Measurements from ENCODE around the gene FAF1.
A peak's percentile ranks its signal among the peaks of the same experiment; 100 is the strongest.

FAF1 gene

DNA sequence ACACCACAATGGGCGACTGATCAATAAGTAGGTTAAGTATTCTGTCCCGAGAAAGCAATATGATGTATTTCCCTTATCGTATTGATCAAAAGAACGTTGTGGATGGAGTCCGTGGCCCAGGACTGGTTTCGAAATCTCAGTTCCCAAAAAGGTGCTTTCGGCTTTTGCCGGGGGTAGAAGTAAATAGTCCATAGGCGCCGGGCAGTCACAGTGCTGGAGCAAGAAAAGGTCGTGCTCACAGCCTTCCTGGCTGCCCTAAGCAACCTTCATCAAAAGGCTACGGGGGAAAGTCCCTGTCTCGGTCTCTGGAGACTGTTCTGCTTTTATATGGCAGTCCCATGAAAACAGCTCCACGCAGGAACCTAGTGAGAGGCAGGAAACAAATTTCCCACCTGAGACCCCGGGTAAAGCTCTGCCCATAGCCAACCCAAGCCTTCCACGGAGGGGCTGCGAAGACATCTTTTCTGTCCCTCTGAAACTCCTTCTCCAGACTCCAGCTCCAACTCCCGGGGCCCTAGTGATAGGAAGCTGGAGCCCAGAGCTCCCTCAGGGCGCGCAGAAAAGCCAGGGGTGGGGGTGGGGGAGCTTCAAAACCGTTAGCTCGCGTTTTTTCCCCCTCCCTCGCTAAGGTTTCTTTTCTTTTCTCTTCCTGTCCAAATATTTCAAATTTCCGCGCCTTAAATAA lies 17.0 kb upstream of the FAF1 start (continued):
- TF ChIP-seq, protein P1, sequence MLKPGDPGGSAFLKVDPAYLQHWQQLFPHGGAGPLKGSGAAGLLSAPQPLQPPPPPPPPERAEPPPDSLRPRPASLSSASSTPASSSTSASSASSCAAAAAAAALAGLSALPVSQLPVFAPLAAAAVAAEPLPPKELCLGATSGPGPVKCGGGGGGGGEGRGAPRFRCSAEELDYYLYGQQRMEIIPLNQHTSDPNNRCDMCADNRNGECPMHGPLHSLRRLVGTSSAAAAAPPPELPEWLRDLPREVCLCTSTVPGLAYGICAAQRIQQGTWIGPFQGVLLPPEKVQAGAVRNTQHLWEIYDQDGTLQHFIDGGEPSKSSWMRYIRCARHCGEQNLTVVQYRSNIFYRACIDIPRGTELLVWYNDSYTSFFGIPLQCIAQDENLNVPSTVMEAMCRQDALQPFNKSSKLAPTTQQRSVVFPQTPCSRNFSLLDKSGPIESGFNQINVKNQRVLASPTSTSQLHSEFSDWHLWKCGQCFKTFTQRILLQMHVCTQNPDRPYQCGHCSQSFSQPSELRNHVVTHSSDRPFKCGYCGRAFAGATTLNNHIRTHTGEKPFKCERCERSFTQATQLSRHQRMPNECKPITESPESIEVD (tag by site-specific recombination; IDR thresholded peaks at IDR 0.05), result peak; percentile 57; the same call in 1 of the 2 replicates
- TF ChIP-seq ZNF366 (tag by site-specific recombination; conservative IDR thresholded peaks at IDR 0.05), result peak; percentile 37; the same call in 1 of the 2 replicates
- TF ChIP-seq, protein P2, sequence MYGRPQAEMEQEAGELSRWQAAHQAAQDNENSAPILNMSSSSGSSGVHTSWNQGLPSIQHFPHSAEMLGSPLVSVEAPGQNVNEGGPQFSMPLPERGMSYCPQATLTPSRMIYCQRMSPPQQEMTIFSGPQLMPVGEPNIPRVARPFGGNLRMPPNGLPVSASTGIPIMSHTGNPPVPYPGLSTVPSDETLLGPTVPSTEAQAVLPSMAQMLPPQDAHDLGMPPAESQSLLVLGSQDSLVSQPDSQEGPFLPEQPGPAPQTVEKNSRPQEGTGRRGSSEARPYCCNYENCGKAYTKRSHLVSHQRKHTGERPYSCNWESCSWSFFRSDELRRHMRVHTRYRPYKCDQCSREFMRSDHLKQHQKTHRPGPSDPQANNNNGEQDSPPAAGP (tag by site-specific recombination; IDR thresholded peaks at IDR 0.05), result no peak
- peak; percentile 32; the same call in 1 of the 2 replicates for TF ChIP-seq KLF8 (tag by site-specific recombination; IDR thresholded peaks at IDR 0.05)
- TF ChIP-seq, protein P3, sequence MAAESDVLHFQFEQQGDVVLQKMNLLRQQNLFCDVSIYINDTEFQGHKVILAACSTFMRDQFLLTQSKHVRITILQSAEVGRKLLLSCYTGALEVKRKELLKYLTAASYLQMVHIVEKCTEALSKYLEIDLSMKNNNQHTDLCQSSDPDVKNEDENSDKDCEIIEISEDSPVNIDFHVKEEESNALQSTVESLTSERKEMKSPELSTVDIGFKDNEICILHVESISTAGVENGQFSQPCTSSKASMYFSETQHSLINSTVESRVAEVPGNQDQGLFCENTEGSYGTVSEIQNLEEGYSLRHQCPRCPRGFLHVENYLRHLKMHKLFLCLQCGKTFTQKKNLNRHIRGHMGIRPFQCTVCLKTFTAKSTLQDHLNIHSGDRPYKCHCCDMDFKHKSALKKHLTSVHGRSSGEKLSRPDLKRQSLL (tag by site-specific recombination; IDR thresholded peaks at IDR 0.05), result peak; percentile 97
- TF ChIP-seq ZNF660 (tag by site-specific recombination; IDR thresholded peaks at IDR 0.05), result peak; percentile 20; the same call in 1 of the 2 replicates
- TF ChIP-seq IKZF3 (tag by site-specific recombination; IDR thresholded peaks at IDR 0.05), result peak; percentile 78
- TF ChIP-seq, protein P4, sequence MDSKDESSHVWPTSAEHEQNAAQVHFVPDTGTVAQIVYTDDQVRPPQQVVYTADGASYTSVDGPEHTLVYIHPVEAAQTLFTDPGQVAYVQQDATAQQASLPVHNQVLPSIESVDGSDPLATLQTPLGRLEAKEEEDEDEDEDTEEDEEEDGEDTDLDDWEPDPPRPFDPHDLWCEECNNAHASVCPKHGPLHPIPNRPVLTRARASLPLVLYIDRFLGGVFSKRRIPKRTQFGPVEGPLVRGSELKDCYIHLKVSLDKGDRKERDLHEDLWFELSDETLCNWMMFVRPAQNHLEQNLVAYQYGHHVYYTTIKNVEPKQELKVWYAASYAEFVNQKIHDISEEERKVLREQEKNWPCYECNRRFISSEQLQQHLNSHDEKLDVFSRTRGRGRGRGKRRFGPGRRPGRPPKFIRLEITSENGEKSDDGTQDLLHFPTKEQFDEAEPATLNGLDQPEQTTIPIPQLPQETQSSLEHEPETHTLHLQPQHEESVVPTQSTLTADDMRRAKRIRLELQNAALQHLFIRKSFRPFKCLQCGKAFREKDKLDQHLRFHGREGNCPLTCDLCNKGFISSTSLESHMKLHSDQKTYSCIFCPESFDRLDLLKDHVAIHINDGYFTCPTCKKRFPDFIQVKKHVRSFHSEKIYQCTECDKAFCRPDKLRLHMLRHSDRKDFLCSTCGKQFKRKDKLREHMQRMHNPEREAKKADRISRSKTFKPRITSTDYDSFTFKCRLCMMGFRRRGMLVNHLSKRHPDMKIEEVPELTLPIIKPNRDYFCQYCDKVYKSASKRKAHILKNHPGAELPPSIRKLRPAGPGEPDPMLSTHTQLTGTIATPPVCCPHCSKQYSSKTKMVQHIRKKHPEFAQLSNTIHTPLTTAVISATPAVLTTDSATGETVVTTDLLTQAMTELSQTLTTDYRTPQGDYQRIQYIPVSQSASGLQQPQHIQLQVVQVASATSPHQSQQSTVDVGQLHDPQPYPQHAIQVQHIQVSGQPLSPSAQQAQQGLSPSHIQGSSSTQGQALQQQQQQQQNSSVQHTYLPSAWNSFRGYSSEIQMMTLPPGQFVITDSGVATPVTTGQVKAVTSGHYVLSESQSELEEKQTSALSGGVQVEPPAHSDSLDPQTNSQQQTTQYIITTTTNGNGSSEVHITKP (tag by site-specific recombination; IDR thresholded peaks at IDR 0.05), result peak; percentile 95
- TF ChIP-seq, protein P5, sequence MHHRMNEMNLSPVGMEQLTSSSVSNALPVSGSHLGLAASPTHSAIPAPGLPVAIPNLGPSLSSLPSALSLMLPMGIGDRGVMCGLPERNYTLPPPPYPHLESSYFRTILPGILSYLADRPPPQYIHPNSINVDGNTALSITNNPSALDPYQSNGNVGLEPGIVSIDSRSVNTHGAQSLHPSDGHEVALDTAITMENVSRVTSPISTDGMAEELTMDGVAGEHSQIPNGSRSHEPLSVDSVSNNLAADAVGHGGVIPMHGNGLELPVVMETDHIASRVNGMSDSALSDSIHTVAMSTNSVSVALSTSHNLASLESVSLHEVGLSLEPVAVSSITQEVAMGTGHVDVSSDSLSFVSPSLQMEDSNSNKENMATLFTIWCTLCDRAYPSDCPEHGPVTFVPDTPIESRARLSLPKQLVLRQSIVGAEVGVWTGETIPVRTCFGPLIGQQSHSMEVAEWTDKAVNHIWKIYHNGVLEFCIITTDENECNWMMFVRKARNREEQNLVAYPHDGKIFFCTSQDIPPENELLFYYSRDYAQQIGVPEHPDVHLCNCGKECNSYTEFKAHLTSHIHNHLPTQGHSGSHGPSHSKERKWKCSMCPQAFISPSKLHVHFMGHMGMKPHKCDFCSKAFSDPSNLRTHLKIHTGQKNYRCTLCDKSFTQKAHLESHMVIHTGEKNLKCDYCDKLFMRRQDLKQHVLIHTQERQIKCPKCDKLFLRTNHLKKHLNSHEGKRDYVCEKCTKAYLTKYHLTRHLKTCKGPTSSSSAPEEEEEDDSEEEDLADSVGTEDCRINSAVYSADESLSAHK (tag by site-specific recombination; IDR thresholded peaks at IDR 0.05), result peak; percentile 41; the same call in 1 of the 2 replicates
- peak; percentile 47 for TF ChIP-seq ZNF335 (tag by site-specific recombination; conservative IDR thresholded peaks at IDR 0.05)
- no peak for TF ChIP-seq ZNF549 (tag by site-specific recombination; IDR thresholded peaks at IDR 0.05)
- TF ChIP-seq ZFP69B (tag by site-specific recombination; IDR thresholded peaks at IDR 0.05), result no peak
- no peak for TF ChIP-seq ZNF146 (tag by site-specific recombination; IDR thresholded peaks at IDR 0.05)

Data from HEK293 (cell line).